GM19025 (cell line): ENCODE results near the gene DLD.
"Not testable (repeated sequence)": the region's sequence is repeated elsewhere in the genome, so short reads cannot be mapped to it uniquely, and the experiment has no call there.

Experiments used
- ATAC-seq: cut with Tn5 transposase; IDR thresholded peaks from one replicate; pipeline ENCODE4 v1.9.1; 2021; ENCODE audit warnings: mild to moderate bottlenecking, low read depth, moderate library complexity; ENCODE audit not compliant: unreplicated experiment

The DLD gene

DNA sequence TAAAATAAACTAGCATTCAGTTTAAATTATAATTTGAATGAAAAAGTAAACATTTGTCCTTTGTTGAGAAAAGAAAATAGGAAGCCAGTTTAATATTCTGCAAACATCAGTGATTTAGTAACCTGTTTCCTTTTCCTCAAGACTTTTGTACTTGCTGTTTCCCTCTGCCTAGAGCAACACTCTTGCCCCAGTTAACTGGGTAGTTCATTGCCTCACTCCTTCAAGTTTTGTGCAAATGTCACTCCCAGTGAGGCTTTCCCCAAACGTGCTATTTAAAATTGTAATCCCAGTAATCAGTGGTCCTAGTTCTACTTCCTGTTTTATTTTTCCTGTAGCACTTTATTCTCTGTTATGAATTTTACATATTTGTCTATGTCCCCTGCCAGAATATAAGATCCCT lies 23.8 kb downstream of the DLD start:
- no peak for ATAC-seq

DNA sequence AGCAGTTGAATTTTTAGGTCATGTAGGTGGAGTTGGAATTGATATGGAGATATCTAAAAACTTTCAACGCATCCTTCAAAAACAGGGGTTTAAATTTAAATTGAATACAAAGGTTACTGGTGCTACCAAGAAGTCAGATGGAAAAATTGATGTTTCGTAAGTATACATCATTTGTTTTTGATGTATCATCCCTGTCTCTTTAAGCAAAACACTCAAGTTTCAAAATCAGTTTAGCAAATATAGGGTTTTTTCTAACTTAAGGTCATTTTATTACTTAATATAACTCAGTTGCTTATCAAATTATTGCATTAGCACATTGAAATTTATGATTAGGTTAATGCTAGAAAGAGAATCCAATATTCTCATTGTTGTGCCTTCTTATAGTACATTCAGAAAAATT lies 24.6 kb downstream of the DLD start:
- no peak for ATAC-seq

DNA sequence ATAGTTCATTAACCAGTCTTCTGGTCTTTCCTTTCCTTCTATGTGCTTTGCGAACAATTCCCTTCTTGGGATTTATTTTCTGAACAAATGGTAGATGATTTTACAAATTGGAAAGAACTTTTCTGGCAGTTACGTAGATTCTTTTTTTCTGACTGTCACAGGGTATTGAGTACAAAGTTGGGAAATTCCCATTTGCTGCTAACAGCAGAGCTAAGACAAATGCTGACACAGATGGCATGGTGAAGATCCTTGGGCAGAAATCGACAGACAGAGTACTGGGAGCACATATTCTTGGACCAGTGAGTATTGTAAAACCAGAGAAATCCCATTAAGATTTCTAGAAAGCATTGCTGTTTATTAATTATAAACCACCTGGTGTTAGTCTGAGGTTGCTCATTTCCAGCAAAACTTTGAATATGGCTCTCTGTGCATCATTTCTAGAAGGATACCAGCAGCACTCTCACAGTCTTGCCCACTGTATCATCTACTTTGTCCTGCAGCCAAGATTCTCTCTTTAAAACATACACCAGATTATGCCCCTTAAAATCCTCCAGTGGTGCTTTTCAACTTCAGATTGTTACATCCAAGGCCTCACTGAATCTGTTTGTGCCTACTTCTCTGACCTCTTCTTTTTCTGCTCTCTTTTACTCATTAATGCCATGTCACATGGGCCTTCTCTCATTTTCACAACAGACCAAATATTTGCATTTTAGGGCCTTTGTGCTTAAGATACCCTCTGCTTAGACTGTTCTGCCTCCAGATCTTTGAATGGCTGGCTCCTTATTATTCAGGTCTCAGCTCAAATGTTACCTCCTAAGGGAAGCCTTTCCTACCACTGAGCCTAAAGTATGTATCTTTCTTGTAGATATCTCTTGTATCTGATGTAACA lies 27.0 kb downstream of the DLD start:
- ATAC-seq = peak; percentile 84

DNA sequence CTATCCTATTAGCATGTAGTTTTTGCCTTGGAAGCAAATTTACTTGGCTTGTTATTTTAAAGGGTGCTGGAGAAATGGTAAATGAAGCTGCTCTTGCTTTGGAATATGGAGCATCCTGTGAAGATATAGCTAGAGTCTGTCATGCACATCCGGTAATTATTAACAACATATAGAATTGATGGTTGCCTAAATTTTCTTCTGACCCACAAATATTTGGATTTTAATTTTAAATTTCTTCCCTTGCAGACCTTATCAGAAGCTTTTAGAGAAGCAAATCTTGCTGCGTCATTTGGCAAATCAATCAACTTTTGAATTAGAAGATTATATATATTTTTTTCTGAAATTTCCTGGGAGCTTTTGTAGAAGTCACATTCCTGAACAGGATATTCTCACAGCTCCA lies 28.0 kb downstream of the DLD start:
- ATAC-seq = no peak

DNA sequence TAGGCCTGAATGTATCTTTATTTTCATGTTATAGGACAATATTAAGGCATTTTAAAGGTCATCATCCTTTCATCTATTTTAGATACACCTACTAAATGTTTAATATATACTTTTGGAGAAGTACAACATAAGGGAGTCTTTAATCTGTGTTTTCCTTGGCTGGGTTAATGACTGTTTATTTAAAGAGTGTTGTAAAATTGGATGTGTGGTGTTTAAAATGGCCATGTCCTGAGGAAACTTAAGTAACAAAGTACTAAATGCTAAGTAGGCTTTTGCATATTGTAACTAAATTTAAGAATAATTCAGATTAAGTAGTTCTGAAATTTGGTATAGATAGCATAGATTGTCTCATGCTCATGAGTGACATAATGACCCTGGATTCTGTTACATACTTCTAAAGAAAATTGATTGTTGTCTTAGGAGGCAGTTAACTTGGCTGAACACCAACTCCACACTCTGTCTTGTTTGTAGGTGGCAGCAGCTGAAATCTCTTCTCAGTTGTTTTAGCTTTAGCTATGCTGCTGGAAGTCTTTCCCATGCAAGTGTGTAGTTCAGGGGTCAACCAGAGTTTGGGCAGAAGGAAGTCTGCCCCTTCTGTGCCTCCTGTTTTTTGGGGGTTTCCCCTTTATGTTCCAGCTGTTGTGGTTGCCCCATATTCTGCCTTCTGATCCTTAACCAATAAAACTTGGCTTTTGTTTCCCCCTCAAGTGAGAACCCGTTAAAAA lies 29.2 kb downstream of the DLD start:
- ATAC-seq = no peak

DNA sequence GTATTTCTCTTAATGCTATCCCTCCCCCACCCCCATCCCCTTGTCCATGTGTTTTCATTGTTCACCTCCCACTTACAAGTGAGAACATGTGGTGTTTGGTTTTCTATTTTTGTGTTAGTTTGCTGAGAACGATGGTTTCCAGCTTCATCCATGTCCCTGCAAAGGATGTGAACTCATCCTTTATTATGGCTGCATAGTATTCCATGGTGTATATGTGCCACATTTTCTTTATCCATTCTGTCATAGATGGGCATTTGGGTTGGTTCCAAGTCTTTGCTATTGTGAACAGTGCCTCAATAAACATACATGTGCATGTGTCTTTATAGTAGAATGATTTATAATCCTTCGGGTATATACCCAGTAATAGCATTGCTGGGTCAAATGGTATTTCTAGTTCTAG lies 30.8 kb downstream of the DLD start:
- not testable (repeated sequence) for ATAC-seq

DNA sequence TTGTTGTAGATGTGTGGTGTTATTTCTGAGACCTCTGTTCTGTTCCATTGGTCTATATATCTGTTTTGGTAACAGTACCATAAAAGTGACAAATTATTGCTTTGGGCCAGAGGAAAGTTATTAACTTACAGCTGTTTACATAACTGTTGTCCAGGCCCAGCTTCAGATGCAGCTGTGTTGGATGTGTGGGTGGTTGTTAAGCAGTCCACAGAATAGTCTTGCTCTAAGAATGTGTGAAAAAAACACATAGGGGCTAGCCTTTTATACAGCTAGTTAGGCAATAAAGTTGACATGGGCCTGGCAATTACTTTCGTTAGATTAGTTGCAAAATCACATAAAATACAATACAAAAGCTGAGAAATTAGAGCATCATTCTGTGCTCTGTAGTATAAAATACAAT lies 31.9 kb downstream of the DLD start:
- no peak for ATAC-seq

DNA sequence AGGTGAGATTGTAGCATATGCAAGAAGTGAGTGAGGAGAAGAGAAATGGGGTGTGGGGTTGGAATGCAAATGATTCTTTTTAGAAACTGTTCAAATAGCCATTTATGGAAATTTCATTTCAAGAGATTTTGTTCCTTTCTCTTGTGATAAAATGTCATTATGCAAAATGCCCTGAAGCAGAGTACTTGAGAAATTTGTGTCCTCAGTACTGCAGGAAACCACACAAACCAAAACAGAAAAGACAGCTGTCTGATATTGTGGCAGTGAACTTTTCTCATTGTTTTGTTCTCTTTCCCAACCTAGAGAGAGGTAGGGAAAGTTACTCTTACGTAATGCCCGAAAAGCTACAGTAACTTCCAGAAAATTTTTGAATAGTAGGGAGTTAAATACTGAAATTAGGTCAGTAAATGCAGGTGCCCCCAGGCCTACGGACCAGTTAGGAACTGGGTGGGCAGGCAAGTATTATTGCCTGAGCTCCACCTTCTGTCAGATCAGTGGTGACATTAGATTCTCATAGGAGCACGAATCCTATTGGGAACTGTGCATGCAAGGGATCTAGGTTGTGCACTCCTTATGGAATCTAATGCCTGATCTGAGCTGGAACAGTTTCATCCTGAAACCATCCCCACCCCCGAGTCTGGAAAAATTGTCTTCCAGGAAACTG lies 34.0 kb downstream of the DLD start:
- ATAC-seq = peak; percentile 84

DNA sequence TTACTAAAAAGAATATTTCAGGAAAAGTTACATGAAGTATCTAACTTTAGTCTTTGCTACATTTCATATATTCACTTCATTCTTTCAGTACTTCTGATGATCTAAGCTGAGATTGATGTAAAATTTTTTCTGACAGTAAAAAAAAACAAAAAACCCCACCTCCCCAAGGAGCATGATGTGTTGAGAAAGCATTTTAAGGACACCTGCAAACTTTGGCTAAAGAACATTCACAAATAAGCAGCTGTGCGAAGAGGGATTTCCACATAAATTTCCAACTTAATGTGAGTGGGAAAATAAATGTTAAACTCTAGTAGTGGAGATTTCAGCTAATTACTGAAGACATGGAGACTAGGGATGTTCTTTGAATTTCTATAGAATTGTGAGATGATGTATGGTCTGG lies 35.5 kb downstream of the DLD start:
- ATAC-seq = no peak

DNA sequence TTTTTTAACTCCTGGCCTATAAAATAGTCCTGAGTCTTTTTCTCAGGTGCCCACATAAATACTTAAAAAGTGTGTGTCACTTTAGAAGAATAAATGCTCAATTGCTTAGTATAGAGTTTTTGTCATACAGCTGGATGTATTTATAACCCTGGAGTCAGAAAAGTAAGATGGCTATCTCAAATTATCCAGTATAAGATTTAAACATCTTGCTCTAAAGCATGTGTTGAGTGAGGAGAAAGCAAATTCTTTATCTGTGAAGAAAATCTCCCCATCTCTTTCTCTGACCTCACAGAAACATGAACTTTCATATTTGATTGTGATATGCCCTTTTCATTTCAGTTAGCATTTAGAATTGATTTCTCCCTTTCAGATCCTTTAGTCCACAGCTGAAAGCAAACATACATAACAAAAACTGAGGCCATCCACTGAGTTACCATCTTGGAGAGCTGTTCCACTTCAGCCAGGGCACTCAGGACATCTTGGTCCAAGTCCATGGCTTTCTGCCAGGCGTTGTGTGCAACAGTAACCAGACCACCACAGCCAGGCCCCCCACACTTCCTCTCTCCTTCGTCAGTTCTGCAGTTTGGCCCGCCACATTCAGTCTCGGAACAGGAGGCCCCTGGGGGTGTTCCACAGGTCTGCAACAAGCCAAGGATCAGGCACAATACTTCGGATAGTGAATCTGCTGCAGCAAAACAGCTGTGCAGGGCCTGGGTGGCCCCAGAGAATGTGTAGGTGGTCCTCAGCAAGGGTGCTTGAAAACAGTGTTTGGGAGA lies 40.9 kb downstream of the DLD start:
- ATAC-seq = no peak

DNA sequence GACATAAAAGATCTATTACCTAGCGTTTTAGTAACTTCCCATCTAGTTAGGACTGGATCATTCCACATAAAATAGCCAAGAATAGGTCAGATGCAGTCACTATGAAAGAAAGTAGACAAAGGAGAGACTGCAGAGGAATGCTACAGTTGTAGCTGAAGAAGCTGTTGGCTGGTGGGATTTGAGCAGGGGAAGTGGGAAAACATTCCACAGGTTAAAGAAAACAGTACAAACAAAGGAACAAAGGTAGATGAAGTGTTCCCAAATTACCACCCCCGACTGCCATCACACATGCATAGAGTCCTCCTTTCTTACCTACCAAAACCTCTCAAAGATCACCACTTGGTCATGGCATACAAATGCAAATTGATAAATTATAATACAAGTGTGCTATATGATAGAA lies 41.8 kb downstream of the DLD start:
- ATAC-seq = no peak

DNA sequence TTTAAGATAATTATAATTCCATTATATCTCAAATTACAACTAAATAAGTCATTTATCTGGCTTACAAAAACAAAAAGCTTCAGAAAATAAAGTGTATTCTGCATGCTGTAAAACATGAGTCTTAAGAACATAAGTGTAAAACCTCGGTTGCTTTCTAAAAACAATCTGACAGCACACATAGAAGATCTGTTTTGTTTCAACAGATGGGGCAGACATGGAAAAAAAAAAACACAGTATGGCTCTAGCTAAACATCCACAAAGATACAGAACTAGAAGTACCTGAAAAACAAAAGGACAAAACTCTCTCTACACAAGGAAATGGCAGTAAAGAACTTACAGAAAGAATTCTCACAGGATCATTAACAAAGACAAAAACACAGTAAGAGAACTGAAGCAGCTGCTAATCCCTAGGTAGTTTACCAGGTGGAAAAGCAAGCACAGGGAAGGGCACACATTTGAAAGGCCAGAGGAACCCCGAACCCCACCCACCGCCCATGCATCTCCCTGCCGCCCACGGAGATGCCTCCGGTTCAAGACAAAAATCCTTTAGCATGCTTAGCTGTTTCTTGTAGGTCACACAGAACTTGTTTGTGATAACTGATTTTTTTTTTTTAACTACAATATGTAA lies 42.5 kb downstream of the DLD start:
- ATAC-seq = no peak

DNA sequence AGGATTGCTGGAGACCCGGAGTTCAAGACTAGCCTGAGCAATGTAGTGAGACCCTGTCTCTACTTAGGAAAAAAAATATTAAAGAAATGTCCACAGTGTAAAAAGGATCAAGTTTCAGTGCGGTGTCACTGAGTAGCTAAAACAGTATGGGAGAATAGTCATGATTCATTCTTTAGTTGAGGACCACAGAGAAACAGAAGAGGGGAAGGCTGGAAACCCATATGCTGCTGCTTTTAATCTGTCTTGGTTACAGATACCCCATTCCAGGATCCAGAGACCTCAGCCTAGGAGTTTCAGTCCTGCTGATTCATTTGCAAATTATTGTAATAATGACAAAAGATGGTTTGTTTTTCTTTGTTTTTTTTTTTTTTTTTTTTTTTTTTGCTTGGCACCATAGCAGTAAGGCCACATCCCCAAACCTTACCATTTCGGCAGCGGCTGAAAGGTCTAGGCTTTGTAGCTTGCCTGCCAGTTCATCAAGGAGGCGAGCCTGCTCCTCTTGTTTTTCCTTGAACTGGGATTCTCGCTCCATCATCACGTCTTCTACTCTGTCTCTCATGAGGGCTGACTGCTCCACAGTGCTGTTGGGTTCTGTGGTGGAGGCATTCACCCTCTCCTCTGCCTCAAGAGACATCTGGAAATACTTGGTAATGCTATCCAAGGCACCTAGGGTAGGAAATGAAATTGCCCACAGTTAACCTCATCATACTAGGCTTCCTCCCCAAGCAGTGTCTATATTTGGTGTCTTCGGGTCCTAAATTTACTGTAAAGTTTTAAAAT lies 44.2 kb downstream of the DLD start:
- no peak for ATAC-seq

DNA sequence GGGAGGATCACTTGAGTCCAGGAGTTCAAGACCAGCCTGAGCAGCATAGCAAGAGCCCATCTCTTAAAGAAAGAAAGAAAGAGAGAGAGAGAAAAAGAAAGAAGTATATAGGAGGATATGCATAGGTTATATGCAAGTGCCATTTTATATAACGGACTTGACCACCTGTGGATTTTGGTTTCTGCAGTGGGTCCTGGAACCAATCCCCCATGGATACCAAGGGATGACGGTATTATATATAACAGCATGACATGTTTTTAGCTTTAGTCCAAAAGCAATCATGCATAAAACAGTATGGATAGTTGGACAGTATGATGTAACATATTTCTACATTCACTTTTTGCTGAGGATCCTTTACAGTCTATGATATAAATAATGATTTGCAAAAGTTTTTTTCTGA lies 45.3 kb downstream of the DLD start:
- no peak for ATAC-seq

DNA sequence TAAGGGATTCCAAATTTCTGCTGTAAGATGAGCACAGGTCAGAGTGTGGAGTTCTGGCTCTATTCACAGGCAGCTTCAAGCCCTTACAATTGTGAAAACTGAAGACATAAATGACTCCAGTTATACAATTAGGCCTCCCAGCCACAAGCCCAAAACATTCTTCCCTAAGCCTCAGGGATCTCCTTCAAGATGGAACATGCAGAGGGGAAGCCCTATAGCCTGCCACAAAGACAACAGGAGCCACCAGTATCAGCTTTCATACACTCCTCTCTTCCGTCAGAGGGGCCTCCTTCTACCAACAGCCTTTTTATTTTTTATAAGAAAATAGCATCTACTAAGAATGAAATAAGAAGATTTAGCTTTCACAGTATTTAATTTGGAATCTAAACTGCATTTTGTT lies 46.5 kb downstream of the DLD start:
- ATAC-seq = no peak

DNA sequence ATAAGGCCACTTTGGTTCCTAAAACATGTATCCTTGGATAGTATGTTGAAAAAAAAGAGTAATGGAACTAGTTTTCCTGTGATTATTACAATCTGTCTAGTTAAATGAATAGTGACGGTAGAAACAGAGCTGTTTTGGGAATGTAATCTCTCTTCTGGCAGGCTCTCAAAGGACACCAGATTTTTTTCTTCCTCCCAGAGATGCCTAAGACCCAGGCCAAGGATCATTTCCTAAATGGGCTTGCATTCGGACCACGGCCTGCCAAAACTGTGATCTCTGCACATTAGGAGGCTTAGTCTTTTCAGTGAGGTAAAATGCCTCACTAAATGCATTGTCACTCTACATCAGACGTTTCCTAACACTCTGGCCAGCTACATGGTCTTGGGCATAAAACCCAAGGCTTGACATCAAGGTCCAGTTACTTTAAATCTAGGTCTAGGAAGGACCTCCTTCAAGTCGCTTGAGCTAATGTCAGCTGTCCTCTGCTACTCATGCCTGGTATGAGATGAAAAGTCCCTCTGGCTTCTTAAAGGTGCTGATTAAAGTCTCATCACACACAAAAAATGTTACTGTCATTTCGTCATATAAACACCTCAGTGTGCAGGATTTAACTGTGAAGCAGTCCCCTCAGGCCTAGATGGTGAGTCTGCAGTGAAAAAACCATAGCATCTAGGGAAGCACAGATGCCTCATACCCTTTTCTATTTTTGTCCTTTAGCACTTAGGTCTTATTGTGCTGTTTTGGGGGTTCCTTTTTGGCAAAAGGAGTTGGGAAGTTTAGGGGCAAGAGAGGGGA lies 47.7 kb downstream of the DLD start:
- no peak for ATAC-seq

DNA sequence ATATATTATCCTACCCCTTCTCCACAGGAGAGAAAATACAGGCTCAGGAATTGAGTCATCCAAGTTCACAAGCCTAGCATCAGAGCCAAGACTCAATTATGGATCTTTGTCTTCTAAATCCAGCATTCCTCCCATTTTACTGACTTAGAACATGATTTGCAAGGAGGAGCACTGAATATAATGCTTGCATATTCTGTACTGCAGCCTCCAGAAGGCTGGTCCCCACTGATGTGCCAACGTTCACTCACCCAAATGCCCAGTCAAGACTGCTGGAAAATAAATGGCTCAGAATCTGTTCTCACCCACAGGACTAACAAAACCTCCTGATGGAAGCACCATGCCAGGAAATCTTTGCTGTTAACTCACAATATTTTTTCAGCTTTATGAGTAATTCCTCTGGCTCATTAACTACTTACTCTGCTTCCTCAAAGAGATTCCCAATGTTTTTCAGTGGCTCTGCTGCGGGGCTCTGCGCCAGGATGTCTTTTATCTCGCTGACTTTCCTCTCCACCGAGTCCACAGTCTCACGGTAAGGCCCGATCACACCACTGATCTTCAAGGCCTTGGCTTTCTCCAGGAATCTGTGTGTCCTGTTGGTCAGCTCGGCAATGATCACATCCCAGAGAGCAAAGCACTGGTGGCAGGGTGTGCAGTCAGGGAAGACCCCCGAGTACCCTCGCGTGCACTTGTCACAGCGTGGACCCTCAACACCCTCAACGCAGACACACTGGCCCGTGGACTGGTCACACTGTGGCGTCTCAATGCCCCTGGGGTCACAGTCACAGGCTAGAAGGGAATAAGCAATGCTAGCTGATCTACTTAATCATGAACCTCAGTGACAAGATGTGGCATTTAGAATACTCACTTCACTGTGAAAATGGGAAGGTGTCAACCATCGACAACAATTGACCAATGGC lies 48.8 kb downstream of the DLD start:
- ATAC-seq = no peak

DNA sequence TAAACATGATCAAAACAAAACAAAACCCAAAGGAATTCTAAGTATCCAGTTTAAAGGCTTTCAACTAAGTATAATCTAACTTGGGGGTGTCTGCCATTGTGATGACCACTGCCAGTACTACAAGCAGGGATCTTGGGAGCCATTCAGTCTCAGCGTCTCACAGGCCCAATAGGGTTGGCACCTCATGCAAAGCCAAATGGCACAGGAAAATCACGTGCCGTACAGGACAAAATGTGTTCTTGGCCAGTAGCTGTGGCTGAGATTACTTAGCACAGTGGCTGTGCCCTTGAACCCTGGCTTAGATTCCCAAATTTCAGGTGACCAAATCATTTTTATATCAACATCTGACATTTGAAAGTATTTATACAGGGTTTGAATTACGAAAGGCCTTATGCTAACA lies 50.0 kb downstream of the DLD start:
- no peak for ATAC-seq
